Activated naive CD4-positive, alpha-beta T cell treated with anti-CD3 and anti-CD28 coated beads, Interleukin-2, amount 50 U/mL, for 72 hours (primary cell): ENCODE results near the gene DOLPP1. TPM values are rescaled to one million over a fixed set of nuclear protein-coding genes. Genes with fewer than 3 reads are reported as not detected.
A peak's percentile ranks its signal among the peaks of the same experiment; 100 is the strongest.

ENCODE experiments used
- ATAC-seq, 2 donors: fragments of 150-1000 bp; cut with Tn5 transposase; 2 replicates each; pipeline ENCODE4 v1.10.0; 2021; ENCODE audit warnings: mild to moderate bottlenecking in 2 of 2, moderate library complexity in 2 of 2
- DNase-seq, 2 donors: peaks; one replicate each; pipeline ENCODE4 v3.0.0; 2021 to 2022; ENCODE audit warnings: low spot score in 2 of 2
- H3K27ac Mint-ChIP-seq, 2 donors: one replicate each; pipeline ENCODE4 v1.8.0; 2022; ENCODE audit warnings: mild to moderate bottlenecking in 2 of 2, mixed read lengths in 2 of 2
- H3K36me3 Mint-ChIP-seq, 2 donors: one replicate each; pipeline ENCODE4 v1.8.0; 2022; ENCODE audit warnings: mixed read lengths in 2 of 2
- H3K9me3 Mint-ChIP-seq, 2 donors: one replicate each; pipeline ENCODE4 v1.8.0; 2022; ENCODE audit warnings: mixed read lengths in 2 of 2
- total RNA-seq, 2 donors: library from RNA; stranded (reverse); gene quantifications; one replicate each; pipeline ENCODE4 v1.2.3, GENCODE V29; 2022

The DOLPP1 gene
- total RNA-seq, 2 donors from 2014 or later = 11.6 to 36.1 TPM

DNA sequence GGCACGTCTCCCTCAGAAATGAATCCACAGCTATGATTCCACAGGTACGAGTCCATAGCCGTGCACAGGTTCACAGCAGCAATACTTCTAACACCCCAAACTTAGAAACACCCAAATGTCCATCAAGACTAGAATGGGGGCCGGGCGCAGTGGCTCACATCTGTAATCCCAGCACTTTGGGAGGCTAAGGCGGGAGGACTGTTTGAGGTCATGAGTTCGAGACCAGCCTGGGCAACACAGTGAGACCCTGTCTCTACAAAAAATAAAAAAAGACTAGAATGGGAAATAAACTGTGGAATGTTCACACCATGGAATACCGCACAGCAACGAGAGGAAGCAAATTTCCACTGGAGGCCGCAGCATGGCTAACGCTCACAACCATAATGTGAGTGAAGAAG, 4.3 kb upstream of the DOLPP1 start:
- Mint-ChIP-seq H3K27ac (no peak overlapping the region), H3K9me3 (no peaks in the 10 kb centered on the region), H3K36me3 (no peaks in the 10 kb centered on the region)
- DNase-seq (no peak), ATAC-seq (no peak)

DNA sequence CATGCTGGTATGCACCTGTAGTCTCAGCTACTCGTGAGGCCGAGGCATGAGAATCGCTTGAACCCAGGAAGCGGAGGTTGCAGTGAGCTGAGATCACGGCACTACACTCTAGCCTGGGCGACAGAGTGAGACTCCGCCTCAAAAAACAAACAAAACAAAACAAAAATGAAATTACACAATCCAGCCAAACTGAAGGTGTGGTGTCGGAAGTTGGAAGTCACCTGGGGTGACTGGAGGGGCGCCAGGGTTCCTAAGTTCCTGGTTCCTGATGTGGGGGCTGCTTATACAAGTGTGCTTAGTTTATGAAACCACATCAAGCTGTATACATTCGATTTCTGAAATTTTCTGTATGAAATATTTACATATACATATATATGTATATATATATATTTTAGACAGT, 3.7 kb upstream of the DOLPP1 start:
- DNase-seq (no peak), ATAC-seq (no peak)
- no peaks in the 10 kb centered on the region for H3K9me3 Mint-ChIP-seq
- H3K27ac Mint-ChIP-seq = no peak overlapping the region
- H3K36me3 Mint-ChIP-seq = no peaks in the 10 kb centered on the region

DNA sequence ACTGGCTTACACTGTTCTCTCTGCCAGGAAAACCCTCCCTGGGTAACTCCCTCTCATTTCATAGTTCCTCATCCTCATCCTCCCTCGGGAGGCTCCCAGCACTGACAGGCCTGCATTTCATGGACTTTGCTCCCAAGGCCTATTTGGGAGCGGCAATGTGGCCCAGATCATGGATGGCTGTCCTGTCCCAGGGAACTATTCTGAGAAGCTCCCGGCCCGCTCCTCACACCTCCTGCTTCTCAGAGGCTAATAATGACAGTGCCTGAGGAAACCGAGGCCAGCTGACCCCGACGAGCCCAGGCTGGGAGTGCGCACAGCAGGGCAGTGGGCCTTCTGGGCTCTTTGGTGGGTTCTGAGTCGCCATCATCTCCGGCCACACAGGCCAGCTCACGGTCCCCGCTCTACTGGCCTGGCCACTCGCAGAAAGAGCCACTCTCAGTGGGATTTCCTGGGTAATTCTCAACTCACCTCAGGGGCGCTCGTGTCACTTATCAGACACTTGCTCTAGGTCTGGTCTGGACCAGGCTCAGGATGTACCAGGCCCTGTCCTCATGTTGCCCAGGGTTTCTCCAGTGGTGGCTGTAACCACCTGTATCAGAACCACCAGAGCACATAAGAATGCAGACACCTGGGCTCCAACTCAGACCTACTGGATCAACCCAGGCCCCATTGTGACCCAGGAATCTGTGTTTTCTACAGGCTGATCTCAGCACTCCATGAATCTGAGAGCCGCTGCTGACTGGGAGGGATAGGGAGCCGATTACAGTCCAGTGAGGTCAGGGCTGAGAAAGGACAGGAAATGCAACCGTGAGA, 2.0 kb upstream of the DOLPP1 start:
- Mint-ChIP-seq H3K9me3 (no peaks in the 10 kb centered on the region), H3K27ac (peak overlapping the region; percentile 65), H3K36me3 (no peaks in the 10 kb centered on the region)
- no peak for DNase-seq
- ATAC-seq = no peak

DNA sequence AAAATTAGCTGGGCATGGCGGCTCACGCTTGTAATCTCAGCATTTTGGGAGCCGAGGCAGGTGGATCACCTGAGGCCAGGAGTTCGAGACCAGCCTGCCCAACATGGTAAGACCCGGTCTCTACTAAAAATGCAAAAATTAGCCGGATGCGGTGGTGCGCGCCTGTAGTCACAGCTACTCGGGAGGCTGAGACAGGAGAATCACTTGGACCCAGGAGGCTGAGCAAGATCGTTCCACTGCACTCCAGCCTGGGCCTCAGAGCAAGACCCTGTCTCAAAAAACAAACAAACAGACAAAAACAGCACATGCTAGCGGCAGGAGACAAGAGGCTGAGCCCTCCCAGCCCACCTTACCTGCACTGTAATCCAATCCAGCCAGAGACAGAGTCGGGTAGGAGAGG, 1.1 kb upstream of the DOLPP1 start:
- Mint-ChIP-seq H3K27ac (peak overlapping the region in 1 of 2 donors; percentile 77), H3K9me3 (no peaks in the 10 kb centered on the region), H3K36me3 (no peaks in the 10 kb centered on the region)
- no peak for ATAC-seq
- no peak for DNase-seq

DNA sequence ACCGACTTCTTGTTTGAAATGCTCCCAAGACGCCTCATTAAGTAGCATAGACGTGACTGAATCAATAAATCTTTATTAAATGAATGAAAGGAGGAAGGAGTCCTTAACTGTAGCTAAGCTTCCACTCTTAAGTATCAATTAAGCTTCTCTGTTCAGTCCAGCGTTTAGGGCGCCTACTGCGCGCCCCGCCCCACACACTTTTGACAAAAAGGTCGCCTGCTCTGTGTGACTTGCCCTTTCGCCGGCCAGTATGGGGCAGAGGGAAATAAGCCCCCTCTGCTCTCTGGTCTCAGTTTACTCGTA, 662 bp upstream of the DOLPP1 start:
- peak overlapping the region; percentile 77 to 90 for H3K27ac Mint-ChIP-seq
- no peak for ATAC-seq
- H3K9me3 Mint-ChIP-seq = no peaks in the 10 kb centered on the region
- no peaks in the 10 kb centered on the region for H3K36me3 Mint-ChIP-seq
- no peak for DNase-seq

DNA sequence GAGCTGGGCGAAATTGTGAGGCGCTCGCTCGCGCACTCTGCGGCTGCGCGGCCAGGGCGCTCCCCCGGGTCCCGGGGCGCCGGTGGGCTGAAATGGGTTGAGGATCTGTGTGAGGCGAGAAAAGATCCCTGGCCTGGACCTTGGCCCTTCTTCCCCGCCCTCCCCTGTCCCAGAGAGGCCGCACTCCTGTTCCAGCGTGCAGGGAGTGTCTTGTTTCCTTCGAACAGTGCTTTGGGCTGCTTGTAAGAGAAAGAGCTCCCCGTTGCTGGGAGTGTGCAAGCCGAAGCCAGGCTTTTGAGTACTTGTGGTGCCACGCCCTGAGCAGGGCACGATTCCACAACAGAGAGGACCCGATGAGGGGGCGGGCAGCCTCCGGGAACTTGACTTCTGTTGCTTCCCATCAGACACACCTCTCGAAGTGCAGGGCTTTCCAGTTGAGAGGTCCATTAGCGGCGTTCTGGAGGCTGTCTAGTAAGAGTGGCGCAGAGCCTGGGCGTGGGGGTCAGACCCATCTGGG, 535 bp downstream of the DOLPP1 start:
- DNase-seq (no peak), ATAC-seq (no peak)
- Mint-ChIP-seq H3K36me3 (no peaks in the 10 kb centered on the region), H3K27ac (peak overlapping the region; percentile 60 to 77), H3K9me3 (no peaks in the 10 kb centered on the region)

DNA sequence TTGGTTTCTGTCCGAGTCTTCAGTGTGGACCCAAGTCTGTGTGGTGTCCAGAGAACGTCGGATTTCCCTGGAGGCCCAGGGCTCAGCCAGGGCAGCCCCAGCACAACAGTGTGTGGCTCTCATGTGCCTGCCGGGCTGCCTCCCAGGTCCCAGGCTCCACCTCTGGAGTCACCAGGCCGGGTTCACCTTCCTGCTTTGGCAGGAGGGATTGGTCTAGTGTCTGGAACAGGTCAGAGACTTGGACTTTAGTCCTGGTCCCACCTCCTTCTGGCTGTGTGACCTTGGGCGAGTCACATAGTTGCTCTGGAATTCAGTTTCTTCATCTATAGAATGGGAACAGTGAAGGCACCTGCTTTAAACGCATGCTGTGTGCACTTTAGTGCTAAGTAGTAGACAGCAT, 3.2 kb downstream of the DOLPP1 start:
- no peak overlapping the region for H3K27ac Mint-ChIP-seq
- DNase-seq (no peak), ATAC-seq (no peak)
- H3K36me3 Mint-ChIP-seq = no peaks in the 10 kb centered on the region
- no peaks in the 10 kb centered on the region for H3K9me3 Mint-ChIP-seq

DNA sequence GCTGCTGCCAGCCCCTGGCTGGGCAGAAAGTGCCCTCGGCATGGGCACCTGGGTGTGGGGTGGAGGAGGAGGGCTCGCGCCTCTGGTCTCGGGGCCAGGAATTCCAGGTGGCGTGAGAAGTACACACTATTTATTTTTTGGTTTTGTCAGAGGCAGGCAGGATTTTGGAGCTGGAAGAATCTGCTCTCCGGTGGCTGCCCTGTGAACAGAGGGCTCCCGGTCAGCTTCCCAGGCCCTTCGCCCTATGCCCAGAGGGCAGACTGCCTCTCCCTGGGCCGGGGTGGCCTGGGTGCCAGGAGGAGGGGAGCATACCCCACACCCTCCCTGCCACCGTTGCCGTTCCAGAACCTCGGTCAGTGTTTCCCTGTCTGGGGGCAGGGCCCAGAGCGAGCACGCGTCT, 8.3 kb downstream of the DOLPP1 start:
- Mint-ChIP-seq H3K36me3 (no peaks in the 10 kb centered on the region), H3K9me3 (no peaks in the 10 kb centered on the region), H3K27ac (no peak overlapping the region)
- DNase-seq = no peak
- ATAC-seq = no peak

DNA sequence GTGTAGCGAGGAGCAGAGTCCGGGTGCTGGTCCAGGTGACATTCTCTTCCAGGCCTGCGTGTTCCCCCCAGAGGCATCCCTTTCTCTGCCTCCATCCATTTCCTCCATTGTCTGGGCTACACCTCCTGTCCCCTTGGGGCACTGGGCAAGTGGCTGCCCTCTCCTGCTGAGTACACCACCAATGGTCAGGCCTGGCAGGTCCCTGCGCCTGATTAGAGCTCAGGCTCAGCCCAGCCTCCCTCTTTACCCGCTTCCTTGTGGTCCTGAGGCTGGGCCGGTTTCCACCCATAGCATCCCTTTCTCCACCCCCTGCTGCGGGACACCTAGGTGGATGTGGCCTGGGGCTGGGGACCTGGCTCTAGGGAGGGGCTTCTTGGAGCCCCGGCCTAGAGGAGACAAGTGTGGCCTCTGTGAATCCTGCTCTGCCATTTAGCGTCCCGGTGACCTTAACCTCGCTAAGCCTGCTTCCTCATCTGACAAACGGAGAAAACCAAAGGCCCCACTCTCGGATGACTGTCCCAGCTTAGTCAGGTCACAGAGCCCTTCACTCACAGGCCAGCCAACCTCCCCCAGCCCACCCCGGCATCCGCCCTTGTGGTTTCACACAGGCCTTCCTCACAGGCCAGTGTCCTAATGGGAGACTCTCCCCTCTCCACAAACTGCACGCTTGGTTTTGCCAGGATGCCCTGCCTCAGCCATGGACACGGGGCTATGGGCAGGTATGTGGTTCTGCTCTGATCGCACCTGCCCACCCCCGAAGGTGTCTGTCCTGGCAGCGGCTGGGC, 12.9 kb downstream of the DOLPP1 start:
- no peak for ATAC-seq
- no peak for DNase-seq
- Mint-ChIP-seq H3K27ac (peak overlapping the region; percentile 2 to 68), H3K36me3 (no peaks in the 10 kb centered on the region), H3K9me3 (no peaks in the 10 kb centered on the region)

DNA sequence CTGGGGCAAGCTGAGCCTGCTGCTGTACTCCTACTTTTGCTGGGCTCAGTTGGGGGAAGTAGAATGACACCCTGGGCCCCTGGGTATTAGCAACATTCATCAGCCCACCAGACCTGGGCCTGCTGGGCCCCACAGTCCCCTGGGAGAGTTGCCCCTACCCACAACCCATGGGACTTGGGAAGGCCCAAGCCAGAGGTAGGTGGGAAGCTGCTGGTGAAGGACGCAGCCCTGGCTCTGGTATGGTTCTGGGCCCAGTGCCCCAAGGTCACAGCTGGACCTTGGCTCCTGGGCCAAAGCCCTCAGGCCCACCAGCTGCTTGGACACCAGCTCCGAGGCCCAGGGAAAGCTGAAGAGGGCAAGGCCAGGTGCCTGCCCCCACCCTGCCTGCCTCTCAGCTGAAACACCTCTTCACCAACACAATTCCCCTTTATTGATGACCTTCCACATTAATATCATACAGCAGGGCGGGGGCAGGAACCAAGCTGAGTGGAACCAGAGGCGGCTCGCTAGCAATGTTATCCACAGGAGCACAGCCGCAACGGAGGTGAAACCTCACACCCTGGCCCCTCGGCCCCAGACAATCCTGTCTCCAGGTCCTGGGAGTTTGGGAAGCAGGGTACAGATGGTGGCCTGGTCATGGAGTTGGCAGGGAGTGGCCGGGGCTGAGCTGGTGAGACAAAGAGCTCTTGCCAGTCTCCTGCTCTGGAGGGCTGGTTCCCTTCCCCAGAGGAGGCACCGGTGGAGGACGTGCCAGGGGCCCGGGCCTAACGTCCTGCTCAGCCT, 13.7 kb downstream of the DOLPP1 start:
- Mint-ChIP-seq H3K36me3 (no peaks in the 10 kb centered on the region), H3K27ac (peak overlapping the region; percentile 2 to 68), H3K9me3 (no peaks in the 10 kb centered on the region)
- no peak for DNase-seq
- ATAC-seq = no peak

DNA sequence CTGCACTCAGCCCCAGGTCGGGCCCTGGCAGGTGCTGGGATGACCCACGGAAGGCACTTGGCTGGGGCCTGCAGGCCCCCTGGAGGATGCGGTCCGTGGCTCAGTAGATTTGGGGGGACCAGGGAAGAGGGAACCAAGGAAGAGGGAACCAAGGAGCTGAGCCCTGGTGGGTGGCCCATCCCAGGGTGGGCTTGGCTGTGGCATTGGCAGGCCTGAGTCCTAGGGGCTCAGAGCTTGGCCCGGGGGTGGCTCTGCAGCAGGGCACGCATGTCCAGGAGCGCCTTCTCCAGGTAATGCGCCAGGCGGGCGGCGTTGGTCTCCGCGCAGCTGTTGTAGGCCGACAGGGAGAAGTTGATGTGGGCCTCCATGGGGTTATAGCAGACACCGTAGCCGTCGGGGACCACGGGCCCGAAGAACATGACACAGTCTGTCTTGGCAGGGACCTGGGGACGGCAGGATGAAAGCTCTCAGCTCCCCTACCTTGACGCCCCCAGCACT, 14.3 kb downstream of the DOLPP1 start:
- no peak for ATAC-seq
- Mint-ChIP-seq H3K36me3 (no peaks in the 10 kb centered on the region), H3K9me3 (no peaks in the 10 kb centered on the region), H3K27ac (no peak overlapping the region)
- DNase-seq = no peak

DNA sequence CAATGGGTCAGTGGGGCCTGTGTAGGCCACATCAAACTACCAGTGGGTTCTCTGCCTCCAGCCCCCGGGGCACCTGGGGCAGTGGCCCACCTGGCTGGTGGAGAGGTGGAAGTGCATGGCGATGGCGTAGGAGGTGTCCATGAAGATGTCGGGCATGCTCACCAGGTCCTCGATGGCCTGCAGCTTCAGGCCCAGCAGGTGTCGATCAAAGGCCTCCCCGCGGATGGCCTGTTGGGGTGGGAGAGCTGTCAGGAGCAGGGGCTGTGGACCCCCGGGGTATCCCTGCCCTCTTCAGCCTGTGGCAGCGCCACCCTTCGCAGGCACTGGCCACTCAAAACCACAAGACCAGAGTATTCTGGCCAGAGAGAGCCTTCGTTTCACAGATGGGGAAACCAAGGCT, 15.0 kb downstream of the DOLPP1 start:
- no peak for DNase-seq
- H3K36me3 Mint-ChIP-seq = no peaks in the 10 kb centered on the region

DNA sequence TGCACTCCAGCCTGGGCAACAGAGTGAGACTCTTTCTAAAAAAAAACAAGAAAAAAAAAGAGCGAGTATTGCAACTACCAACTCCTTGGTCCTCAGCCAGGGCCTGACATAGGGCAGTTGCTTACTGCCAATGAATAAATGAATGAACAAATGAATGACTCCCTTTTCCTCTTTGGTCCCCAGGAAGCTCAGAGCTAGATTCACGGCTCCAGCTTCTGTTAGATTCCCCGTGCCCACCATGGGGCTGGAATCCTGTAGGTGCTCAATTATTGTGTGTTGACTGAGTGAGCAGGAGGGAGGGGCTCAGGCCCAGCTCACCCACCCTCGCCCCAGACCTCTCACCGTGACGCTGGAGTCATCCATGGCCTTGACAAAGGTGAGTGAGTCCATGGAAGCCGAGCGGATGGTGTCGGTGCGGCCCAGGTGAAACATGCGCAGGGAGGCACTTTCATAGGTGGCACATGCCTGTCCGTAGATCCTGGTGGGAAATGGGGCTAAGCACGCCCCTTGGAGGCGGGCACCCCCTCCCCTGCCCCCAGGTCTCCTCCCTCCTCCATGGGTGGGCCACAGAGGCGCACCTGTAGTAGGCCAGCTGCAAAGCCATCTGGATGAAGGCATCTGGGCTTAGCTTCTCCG, 16.9 kb downstream of the DOLPP1 start:
- DNase-seq (no peak), ATAC-seq (no peak)
- H3K9me3 Mint-ChIP-seq = no peaks in the 10 kb centered on the region
- no peak overlapping the region for H3K27ac Mint-ChIP-seq
- H3K36me3 Mint-ChIP-seq = no peaks in the 10 kb centered on the region

More for the DNA sequence above, 15.0 kb downstream of the DOLPP1 start:
- H3K27ac Mint-ChIP-seq = peak overlapping the region in 1 of 2 donors; percentile 55
- no peaks in the 10 kb centered on the region for H3K9me3 Mint-ChIP-seq
- ATAC-seq = no peak

DNA sequence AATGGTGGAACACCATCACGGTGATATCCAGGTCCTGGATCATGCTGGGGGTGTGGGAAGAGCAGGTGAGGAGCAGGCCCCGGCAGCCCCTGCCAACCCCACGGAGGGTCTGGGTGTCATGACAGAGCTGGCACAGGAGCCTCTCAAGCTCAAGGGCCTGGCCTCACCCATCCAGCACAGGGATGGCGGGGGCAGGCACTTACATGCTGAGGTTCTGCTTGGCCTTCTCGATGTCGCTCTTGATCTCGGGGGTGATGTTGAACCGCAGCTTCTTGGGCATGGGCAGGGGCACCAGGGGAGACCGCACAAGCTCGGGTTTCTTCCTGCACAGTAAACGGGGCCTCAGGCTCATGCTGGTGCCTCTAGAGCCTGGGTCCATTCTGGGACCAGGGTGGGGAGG, 17.4 kb downstream of the DOLPP1 start:
- DNase-seq (no peak), ATAC-seq (no peak)
- Mint-ChIP-seq H3K27ac (no peak overlapping the region), H3K9me3 (no peaks in the 10 kb centered on the region), H3K36me3 (no peaks in the 10 kb centered on the region)

DNA sequence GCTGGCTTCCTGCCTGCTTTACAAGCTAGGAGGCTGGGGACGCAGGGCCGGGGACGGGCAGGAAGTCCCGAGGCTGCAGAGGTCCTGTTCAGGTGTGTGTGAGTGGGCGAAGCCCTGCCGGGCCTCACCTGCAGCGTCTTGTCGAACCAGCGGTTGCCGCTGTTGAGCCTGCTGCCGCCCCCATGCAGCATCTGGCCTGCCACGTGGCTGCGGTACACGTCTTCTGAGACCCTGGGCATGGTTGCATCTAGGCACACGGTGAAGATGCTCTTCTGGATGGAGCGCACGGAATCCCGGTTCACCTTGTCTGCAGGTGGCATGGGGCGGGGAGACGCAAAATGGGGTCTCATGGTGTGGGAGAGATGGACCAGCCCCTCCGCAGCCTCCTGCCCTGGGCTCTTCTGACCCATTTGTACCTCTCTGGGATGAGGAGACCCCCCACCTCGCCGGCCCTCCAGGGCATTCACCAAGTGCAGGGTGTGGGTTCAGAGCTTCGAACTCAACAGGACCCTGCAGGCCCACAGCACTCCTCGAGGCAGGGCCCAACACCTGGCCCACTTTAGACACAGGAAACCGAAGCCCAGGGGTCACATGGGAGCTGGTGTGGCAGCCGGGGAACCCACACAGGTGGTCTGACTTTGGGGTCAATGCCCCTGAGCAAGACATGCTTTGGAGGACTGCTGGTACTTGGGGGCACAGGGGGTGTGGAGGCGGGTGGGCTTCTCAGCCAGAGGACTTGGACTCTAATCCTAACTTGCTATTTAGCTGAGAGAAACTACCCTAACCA, 19.7 kb downstream of the DOLPP1 start:
- H3K27ac Mint-ChIP-seq = no peak overlapping the region

DNA sequence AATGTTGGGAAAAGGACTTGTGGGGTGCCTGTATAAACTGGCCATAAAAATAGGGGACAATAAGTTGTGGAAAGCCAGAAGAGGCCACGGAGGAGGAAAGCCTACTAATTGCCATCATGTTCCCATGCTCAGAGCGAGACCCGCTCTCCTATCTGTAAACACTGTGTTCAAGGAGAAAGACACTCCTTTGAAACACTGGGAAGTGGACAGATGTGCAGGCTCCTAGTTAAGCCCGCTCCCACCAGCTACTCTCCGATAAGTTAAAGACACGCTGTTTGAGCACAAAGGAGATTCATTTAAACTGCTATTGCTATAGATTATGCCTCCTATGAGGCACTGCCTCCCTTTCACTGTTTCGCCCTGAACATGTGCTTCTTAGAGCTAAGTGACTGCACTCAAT, 20.4 kb downstream of the DOLPP1 start:
- ATAC-seq (no peak), DNase-seq (no peak)
- H3K36me3 Mint-ChIP-seq = no peaks in the 10 kb centered on the region
- H3K9me3 Mint-ChIP-seq = no peaks in the 10 kb centered on the region
- no peak overlapping the region for H3K27ac Mint-ChIP-seq

More for the DNA sequence above, 19.7 kb downstream of the DOLPP1 start:
- ATAC-seq (no peak), DNase-seq (no peak)
- Mint-ChIP-seq H3K36me3 (no peaks in the 10 kb centered on the region), H3K9me3 (no peaks in the 10 kb centered on the region)
